DND-41 (cell line): Measurements from ENCODE around the gene SLC1A2.

Experiments
- EZH2 ChIP-seq: IDR thresholded peaks from 3 replicates; pipeline ENCODE4 v1.6.1; 2012; ENCODE audit warnings: borderline replicate concordance, low read depth, mild to moderate bottlenecking, moderate library complexity, low read length, inconsistent platforms; ENCODE audit not compliant: severe bottlenecking
- TF ChIP-seq, protein P1 (sequence below): IDR thresholded peaks from 2 replicates; pipeline ENCODE4 v1.5.1; 2012; ENCODE audit warnings: borderline replicate concordance, low read length, moderate library complexity, mild to moderate bottlenecking; ENCODE audit not compliant: poor library complexity, severe bottlenecking; ENCODE audit errors: extremely low read depth

DNA sequence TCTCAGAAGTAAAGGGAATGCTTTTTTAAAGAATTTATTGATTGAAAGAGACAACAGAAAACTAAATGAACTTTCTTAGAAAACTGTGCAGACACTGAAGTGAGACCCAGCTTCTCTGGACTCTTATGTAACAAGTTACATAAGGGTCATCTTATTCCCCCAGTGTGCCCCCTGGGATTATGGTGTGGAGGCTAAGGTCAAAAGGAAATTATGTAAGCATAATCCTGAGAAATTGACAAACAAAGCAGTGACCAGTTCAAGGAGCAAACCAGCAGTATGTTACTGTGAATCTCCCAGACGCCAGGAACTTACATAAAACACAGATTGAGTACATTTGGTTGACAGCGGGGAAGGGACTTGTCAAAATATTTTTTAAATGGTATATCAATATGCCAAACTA, 78.6 kb downstream of the SLC1A2 start:
- TF ChIP-seq, protein P1, sequence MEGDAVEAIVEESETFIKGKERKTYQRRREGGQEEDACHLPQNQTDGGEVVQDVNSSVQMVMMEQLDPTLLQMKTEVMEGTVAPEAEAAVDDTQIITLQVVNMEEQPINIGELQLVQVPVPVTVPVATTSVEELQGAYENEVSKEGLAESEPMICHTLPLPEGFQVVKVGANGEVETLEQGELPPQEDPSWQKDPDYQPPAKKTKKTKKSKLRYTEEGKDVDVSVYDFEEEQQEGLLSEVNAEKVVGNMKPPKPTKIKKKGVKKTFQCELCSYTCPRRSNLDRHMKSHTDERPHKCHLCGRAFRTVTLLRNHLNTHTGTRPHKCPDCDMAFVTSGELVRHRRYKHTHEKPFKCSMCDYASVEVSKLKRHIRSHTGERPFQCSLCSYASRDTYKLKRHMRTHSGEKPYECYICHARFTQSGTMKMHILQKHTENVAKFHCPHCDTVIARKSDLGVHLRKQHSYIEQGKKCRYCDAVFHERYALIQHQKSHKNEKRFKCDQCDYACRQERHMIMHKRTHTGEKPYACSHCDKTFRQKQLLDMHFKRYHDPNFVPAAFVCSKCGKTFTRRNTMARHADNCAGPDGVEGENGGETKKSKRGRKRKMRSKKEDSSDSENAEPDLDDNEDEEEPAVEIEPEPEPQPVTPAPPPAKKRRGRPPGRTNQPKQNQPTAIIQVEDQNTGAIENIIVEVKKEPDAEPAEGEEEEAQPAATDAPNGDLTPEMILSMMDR: no peak
- TF ChIP-seq EZH2: no peak
